Kidney (tissue), 14 donors: ENCODE measurements around the gene MAD2L2. TPM values are rescaled to one million over a fixed set of nuclear protein-coding genes. Genes with fewer than 3 reads are reported as not detected.
A peak's percentile ranks its signal among the peaks of the same experiment; 100 is the strongest.

Source experiments
- DNase-seq, 5 donors: peaks; one replicate each; pipeline ENCODE4 v3.0.0-alpha.2; 2013 to 2020
- FAIRE-seq: peaks from 2 replicates; lab custom pipeline; 2012; peaks lifted over from hg19 to GRCh38; lab: Jason Lieb, UNC
- H3K27ac ChIP-seq, 2 donors: one replicate each; pipeline ENCODE4 v1.7.0; 2013; ENCODE audit warnings: low read depth in 2 of 2, low read length in 2 of 2, inconsistent platforms in 1 of 2
- H3K27me3 ChIP-seq: one replicate; pipeline ENCODE4 v1.7.1; 2013; ENCODE audit warnings: low read length, inconsistent platforms; ENCODE audit not compliant: control insufficient read depth, insufficient read depth
- H3K36me3 ChIP-seq, 3 donors: one replicate each; pipeline versions ENCODE4 v1.7.0 to v1.7.1; 2013; ENCODE audit warnings: low read length in 3 of 3, control low read depth in 1 of 3, inconsistent platforms in 1 of 3; ENCODE audit not compliant: insufficient read depth in 3 of 3, control insufficient read depth in 2 of 3
- H3K4me1 ChIP-seq, 3 donors: one replicate each; pipeline versions ENCODE4 v1.7.0 to v1.7.1; 2013; ENCODE audit warnings: low read length in 3 of 3, inconsistent platforms in 1 of 3, low read depth in 1 of 3; ENCODE audit not compliant: control insufficient read depth in 2 of 3, insufficient read depth in 2 of 3
- H3K4me3 ChIP-seq, 3 donors: one replicate each; pipeline versions ENCODE4 v1.7.0 to v1.8.1; 2013; ENCODE audit warnings: low read length in 3 of 3, control low read depth in 1 of 3, inconsistent platforms in 1 of 3
- H3K9ac ChIP-seq, 3 donors: one replicate each; pipeline versions ENCODE4 v1.7.0 to v1.7.1; 2013; ENCODE audit warnings: low read length in 3 of 3, control low read depth in 1 of 3, inconsistent platforms in 1 of 3
- H3K9me3 ChIP-seq, 3 donors: one replicate each; pipeline versions ENCODE4 v1.7.0 to v1.7.1; 2013; ENCODE audit warnings: low read length in 3 of 3, control low read depth in 1 of 3, inconsistent platforms in 1 of 3; ENCODE audit not compliant: control insufficient read depth in 2 of 3, insufficient read depth in 1 of 3
- intact Hi-C: fragments of 100-400 bp; cut with DNase I; formaldehyde crosslinking; loops from one replicate; pipeline ENCODE4 v1.11.1; 2022
- polyA plus RNA-seq: library from polyadenylated mRNA; stranded (reverse); fragments of 350-450 nt; fragmentation: Illumina TruSeq; extraction: RNeasy Lipid Tissue Mini Kit (QIAGEN cat#74804); gene quantifications from one replicate; pipeline ENCODE4 v1.2.3, GENCODE V29; 2014; ENCODE audit warnings: low read depth, low replicate concordance; ENCODE audit not compliant: insufficient read depth
- total RNA-seq: library from RNA; stranded (reverse); fragmentation: NEBNext Ultra II Directional; extraction: Animal tissue kit (Norgen Biotek cat#: 25700); gene quantifications from one replicate; pipeline ENCODE4 v1.2.1, GENCODE V29; 2021
- TF ChIP-seq, protein P1 (sequence below): IDR thresholded peaks from 3 replicates; pipeline ENCODE4 v1.5.1; 2012; ENCODE audit warnings: mild to moderate bottlenecking, moderate library complexity, borderline replicate concordance; ENCODE audit not compliant: insufficient read depth; ENCODE audit errors: extremely low read depth
- donor health status: control.
- donor health status: control.
- donor health status: control.
- donor health status: control.
- donor health status: control.
- donor health status: DM: yes; HTN: yes; CAD: no.
- donor health status: Normal renal cell carcinoma (clear cell type).

The MAD2L2 gene
- total and polyA plus RNA-seq, 2 donors from 2014 or later = 36.8 to 51.7 TPM

DNA sequence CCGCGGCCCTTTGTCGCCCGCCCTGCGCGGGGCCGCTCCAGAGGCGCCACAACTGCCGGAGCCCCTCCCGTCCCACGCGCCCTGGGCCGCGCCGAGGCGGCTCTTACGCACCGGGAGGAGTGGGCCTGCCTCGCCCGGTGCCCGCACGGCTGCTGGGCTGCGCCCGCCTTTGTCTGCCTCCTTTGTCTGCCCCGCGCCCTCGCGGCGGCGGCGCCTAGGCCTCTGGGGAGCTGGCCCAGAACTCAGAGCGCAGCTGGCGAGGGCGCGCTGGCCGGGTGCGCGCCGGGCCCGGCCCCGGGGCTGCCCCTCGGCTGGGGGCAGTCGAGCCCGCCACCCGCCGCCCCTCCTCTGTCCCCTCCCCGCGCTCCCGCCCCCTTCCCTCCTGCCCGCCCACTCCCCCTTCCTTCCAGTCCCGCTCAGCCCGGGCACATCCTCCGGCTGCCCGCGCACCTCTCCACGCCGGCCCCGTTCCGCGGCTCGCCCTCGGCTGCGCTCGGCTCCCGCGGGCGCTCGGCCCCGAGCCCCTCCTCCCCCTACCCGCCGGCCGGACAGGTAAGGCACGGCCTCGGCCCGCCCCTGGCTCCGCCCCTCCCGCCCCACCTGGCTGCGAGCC, 10.5 kb upstream of the MAD2L2 start, which contains the start of gene DRAXIN:
DRAXIN (plus strand) TSS at position 409 of the 613 bp plus-strand sequence. CDS start 14,549 bp downstream, outside the sequence.
- Histone ChIP-seq H3K4me1 (peaks cover 0 to 7% (median 0%) of the 10 kb centered on the region in 3 donors), H3K4me3 (peak within 1 kb of the TSS; percentile 49 to 52 (median 49)), H3K36me3 (no peaks in the 10 kb centered on the region), H3K27ac (no peak within 1 kb of the TSS), H3K27me3 (peaks cover 2% of the 10 kb centered on the region), H3K9me3 (no peaks in the 10 kb centered on the region), H3K9ac (no peak within 1 kb of the TSS)
- TF ChIP-seq, protein P1, sequence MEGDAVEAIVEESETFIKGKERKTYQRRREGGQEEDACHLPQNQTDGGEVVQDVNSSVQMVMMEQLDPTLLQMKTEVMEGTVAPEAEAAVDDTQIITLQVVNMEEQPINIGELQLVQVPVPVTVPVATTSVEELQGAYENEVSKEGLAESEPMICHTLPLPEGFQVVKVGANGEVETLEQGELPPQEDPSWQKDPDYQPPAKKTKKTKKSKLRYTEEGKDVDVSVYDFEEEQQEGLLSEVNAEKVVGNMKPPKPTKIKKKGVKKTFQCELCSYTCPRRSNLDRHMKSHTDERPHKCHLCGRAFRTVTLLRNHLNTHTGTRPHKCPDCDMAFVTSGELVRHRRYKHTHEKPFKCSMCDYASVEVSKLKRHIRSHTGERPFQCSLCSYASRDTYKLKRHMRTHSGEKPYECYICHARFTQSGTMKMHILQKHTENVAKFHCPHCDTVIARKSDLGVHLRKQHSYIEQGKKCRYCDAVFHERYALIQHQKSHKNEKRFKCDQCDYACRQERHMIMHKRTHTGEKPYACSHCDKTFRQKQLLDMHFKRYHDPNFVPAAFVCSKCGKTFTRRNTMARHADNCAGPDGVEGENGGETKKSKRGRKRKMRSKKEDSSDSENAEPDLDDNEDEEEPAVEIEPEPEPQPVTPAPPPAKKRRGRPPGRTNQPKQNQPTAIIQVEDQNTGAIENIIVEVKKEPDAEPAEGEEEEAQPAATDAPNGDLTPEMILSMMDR = no peak
- DNase-seq (peak; percentile 62 to 85 (median 78)), FAIRE-seq (no peak)
- intact Hi-C loops = no loop called here

DNA sequence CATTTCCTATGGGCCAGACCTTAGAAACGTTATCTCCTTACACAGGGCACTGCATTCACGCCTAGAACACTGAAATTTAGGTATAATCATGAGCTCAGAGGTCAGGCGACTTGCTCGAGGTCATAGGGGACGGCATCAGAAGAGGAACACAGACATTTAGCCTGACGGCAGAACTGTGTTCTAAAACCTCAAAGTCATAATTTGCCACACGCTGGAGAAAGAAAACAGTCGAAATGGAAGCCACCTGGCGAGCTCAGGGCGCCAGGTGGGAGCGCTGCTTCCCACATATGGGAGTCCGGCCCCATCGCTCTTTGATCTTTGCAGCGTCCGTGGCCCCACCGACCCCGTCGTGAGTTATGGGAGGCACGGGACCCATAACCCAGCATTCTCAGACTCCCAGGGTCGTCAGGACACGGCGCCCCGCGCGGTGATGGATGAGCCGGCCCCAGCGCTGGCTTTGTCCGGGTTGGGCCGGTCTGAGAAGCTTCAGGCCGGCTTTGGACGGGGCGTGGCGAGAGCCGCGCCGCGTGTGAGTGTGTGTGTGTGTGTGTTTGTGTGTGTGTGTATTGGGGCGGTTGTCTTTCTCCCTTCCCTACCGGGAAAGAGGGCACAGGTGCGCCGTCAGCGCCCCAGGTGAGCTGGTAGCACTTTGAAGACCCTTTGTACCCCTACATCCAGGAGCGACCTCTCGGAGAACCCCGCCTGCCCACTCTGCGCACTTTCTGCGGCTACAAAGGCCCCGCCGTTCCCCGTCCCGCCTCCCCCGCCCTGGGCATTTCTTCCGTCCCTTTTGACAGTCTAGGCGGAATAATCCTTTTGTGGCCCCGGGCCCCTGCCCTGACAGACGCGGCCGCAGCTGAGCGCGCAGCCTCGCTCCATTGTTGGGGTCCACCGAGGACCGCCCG, 9.7 kb upstream of the MAD2L2 start:
- TF ChIP-seq, protein P1 = no peak
- Histone ChIP-seq H3K9me3 (no peaks in the 10 kb centered on the region), H3K9ac (no peak overlapping the region), H3K4me3 (peak overlapping the region; percentile 49 to 52 (median 49)), H3K27me3 (peaks cover 2% of the 10 kb centered on the region), H3K27ac (no peak overlapping the region), H3K36me3 (no peaks in the 10 kb centered on the region), H3K4me1 (peaks cover 0 to 7% (median 0%) of the 10 kb centered on the region in 3 donors)
- FAIRE-seq (no peak), DNase-seq (peak in 4 of 5 donors; percentile 81 to 93 (median 86))
- intact Hi-C loops = no loop called here

DNA sequence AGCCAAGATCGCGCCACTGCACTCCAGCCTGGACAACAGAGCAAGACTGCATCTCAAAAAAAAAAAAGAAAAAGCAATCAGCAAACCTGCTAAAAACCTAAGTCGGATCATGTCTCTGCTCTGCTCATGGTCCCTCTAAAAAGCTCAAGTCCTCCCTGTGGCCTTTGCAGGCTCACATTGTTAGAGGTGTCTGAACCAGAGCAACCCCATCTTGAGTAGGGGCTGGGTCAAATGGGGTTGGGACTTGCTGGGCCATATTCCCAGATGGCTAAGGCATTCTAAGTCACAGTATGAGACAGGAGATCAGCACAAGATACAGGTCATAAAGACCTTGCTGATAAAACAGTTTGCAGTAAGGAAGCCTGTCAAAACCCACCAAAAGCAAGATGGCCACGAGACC, 7.6 kb upstream of the MAD2L2 start:
- Histone ChIP-seq H3K4me3 (no peak overlapping the region), H3K27ac (no peak overlapping the region), H3K9ac (no peak overlapping the region), H3K9me3 (no peaks in the 10 kb centered on the region), H3K4me1 (peaks cover 0 to 7% (median 0%) of the 10 kb centered on the region in 3 donors), H3K27me3 (peaks cover 2% of the 10 kb centered on the region), H3K36me3 (no peaks in the 10 kb centered on the region)
- no peak for FAIRE-seq
- DNase-seq = no peak
- intact Hi-C loops = no loop called here
- TF ChIP-seq, protein P1 = no peak
